Stromal cell of bone marrow (primary cell): ENCODE measurements around the gene UBAC1.
"Not testable (repeated sequence)": the region's sequence is repeated elsewhere in the genome, so short reads cannot be mapped to it uniquely, and the experiment has no call there.

Experiments used
- DNase-seq: peaks from one replicate; pipeline ENCODE4 v3.0.0-alpha.2; 2012; ENCODE audit warnings: low read depth

Gene UBAC1

GRCh38 chr9:135959814-135960213 is 1.4 kb downstream of the UBAC1 start:
- no peak for DNase-seq

DNA sequence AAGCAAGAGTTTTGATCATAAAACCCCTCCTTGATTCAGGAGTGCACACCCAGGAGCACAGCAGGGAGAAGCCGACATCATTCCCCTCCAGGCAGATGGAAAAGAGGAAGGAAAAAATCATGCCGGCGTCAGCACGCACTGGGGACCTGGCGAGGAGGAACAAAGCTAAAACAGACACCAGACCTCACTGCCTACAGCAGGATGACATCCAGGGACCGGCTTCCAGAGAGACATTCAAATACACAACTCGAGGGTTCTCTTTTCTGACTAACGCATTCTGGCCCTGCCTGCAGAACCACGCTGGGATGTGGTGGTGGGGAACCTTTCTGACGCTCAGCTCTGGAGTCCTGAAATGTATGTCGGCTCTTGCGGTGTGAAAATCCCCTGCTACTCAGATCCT is 2.7 kb downstream of the UBAC1 start:
- DNase-seq = no peak

- DNase-seq = no peak
Measured at GRCh38 chr9:135957431-135957830, 3.7 kb downstream of the UBAC1 start.

DNA sequence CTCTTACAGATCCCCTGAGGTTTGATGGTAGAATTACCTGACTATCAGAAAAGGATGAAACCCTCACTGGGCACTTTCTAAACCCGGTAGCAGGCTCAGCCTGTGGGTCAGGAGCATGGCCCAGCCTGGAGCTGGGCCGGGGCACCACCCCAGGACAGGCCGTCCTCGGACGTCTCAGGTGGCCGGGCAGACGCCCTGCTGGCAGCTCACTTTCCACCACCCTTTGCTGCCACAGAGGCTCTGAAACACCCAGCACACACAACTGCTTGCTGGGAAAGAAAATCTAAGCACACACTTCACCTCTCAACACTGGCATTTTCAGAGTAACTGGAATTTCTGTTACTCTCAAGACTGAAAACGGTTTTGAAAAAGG is 4.4 kb downstream of the UBAC1 start:
- no peak for DNase-seq

GRCh38 chr9:135955934-135956801 is 5.0 kb downstream of the UBAC1 start:
- DNase-seq = no peak

- DNase-seq = no peak
Measured at GRCh38 chr9:135952664-135953206, 8.4 kb downstream of the UBAC1 start.

GRCh38 chr9:135951889-135952663 is 9.1 kb downstream of the UBAC1 start:
- DNase-seq = no peak

GRCh38 chr9:135951310-135951709 is 9.9 kb downstream of the UBAC1 start:
- not testable (repeated sequence) for DNase-seq

GRCh38 chr9:135950841-135951240 is 10.3 kb downstream of the UBAC1 start:
- not testable (repeated sequence) for DNase-seq

DNA sequence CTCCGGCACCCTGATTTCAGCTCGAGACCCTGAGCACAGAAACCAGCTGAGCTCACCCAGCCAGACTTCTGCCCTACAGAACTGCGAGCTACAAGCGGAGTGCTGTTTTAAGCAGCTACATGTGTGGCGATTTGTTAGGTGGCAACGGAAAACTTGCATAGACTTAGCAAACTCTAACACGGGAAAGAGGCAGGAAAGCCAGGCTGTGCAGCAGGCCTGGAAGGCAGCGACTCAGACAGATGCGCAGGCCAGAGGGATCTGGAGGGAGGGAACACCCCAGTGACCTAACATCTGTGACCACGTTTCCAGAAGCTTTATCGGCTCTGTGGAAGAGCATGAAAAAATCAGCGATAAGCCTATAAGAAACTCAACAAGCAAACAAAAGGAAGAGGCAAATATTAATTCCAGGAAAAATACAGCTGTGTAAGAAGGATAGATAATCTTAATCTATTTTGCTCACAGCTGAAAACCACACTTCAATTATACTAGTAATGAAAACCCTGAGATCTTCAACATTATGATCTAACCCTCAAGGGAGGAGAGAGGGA is 11.0 kb downstream of the UBAC1 start:
- no peak for DNase-seq

- no peak for DNase-seq
Measured at GRCh38 chr9:135949501-135950134, 11.6 kb downstream of the UBAC1 start.

DNA sequence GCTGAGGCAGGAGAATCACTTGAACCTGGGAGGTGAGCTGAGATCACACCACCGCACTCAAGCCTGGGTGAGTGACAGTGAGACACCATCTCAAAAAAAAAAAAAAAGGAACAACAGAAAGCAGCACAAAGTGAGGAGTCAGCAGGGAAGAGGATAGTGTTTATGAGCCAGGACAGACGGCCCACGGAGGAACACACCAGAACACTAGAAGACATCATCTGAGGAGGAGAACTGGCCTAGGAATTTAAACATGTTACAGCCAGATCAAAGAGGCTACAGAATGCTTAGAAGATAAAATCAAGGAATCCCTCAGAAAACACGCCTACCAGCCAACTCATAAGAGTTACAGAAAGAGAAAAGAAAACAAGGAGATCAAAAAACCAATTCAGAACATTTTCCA is 12.2 kb downstream of the UBAC1 start:
- no peak for DNase-seq

GRCh38 chr9:135948446-135948845 is 12.7 kb downstream of the UBAC1 start:
- DNase-seq = no peak

GRCh38 chr9:135947582-135947981 is 13.6 kb downstream of the UBAC1 start:
- no peak for DNase-seq

- DNase-seq = not testable (repeated sequence)
Measured at GRCh38 chr9:135947105-135947504, 14.1 kb downstream of the UBAC1 start.

GRCh38 chr9:135946392-135946994 is 14.7 kb downstream of the UBAC1 start:
- no peak for DNase-seq

- no peak for DNase-seq
Measured at GRCh38 chr9:135945969-135946368, 15.2 kb downstream of the UBAC1 start.

- DNase-seq = no peak
Measured at GRCh38 chr9:135944444-135945252, 16.5 kb downstream of the UBAC1 start.

- DNase-seq = not testable (repeated sequence)
Measured at GRCh38 chr9:135943604-135944003, 17.6 kb downstream of the UBAC1 start.

GRCh38 chr9:135941288-135941995 is 19.7 kb downstream of the UBAC1 start:
- DNase-seq = no peak
